HG03103 (cell line): Measurements from ENCODE around the gene ILK.

Source experiments
- ATAC-seq: cut with Tn5 transposase; IDR thresholded peaks from one replicate; pipeline ENCODE4 v1.9.1; 2021; ENCODE audit warnings: low read depth; ENCODE audit not compliant: unreplicated experiment

Gene ILK

GRCh38 chr11:6604790-6605189, 1.2 kb downstream of the ILK start:
- no peak for ATAC-seq

- ATAC-seq, result peak; percentile 40
Observed at GRCh38 chr11:6606471-6607189, 3.1 kb downstream of the ILK start.

GRCh38 chr11:6607190-6607795, 3.7 kb downstream of the ILK start:
- ATAC-seq, result no peak

GRCh38 chr11:6608011-6608410, 4.4 kb downstream of the ILK start:
- no peak for ATAC-seq

- ATAC-seq, result no peak
Observed at GRCh38 chr11:6608726-6609501, 5.3 kb downstream of the ILK start.

GRCh38 chr11:6609502-6610015, 6.0 kb downstream of the ILK start:
- no peak for ATAC-seq

GRCh38 chr11:6610591-6610990, 7.0 kb downstream of the ILK start:
- no peak for ATAC-seq

GRCh38 chr11:6611092-6611962, 7.8 kb downstream of the ILK start:
- ATAC-seq, result no peak

GRCh38 chr11:6611963-6612212, 8.3 kb downstream of the ILK start:
- ATAC-seq, result peak; percentile 20

GRCh38 chr11:6612213-6613041, 8.9 kb downstream of the ILK start, which contains the start of gene TAF10:
TAF10 (minus strand) TSS chr11:6612216; CDS start chr11:6612189, 27 bp downstream.
- peak; percentile 75 for ATAC-seq

GRCh38 chr11:6613496-6613895, 9.9 kb downstream of the ILK start:
- no peak for ATAC-seq

GRCh38 chr11:6614446-6614845, 10.9 kb downstream of the ILK start:
- ATAC-seq, result no peak

GRCh38 chr11:6615046-6615445, 11.5 kb downstream of the ILK start:
- no peak for ATAC-seq

- ATAC-seq, result no peak
Observed at GRCh38 chr11:6615882-6616585, 12.5 kb downstream of the ILK start.

- no peak for ATAC-seq
Observed at GRCh38 chr11:6616596-6617250, 13.1 kb downstream of the ILK start.

GRCh38 chr11:6617315-6617781, 13.8 kb downstream of the ILK start:
- ATAC-seq, result no peak

GRCh38 chr11:6618117-6619003, 14.8 kb downstream of the ILK start:
- ATAC-seq, result no peak
